ENCODE results near the gene ICOS.

DNA sequence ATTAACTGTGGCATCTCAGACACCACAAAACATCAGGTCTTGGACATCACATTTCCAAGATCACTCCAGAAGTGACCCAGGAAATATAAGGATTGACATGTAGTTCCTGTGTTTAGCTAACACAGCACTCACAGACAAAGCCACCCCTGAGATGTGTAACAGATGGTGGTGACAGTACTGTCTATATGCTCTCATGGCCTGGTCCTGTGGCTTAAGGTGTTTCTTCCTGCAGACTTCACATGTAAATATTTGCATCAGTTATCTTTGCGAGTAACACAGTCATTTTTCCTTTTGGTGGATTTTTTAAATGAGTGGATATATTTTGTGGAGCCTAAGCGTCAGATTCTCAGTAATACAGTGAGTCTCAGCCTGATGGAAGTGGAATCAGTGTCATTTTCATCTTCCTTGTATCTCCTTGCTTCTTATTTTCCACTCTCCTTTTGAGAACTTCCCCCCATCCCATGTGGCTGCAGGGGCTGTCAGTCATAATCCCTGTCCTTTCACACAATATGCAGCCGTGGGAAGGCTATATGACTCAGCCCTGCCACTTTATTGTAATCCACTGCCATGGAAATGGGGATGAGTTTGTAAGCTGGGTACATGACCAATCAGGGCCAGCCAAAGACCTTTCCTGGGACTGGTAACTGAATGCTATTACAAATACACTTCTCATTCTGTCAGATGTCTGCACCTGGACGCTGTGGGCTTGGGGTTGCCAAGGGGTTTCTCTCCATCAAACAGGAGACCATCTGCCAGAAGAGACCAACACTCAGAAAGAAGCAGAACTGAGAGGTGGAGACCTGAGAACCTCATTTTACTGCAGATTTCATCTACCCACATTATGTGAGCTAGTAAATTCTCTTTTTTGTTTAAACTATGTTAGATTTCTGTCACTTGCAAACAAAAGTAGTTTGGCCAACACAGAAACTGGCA lies 74.3 kb downstream of the ICOS start:
- TF ChIP-seq, protein P1, sequence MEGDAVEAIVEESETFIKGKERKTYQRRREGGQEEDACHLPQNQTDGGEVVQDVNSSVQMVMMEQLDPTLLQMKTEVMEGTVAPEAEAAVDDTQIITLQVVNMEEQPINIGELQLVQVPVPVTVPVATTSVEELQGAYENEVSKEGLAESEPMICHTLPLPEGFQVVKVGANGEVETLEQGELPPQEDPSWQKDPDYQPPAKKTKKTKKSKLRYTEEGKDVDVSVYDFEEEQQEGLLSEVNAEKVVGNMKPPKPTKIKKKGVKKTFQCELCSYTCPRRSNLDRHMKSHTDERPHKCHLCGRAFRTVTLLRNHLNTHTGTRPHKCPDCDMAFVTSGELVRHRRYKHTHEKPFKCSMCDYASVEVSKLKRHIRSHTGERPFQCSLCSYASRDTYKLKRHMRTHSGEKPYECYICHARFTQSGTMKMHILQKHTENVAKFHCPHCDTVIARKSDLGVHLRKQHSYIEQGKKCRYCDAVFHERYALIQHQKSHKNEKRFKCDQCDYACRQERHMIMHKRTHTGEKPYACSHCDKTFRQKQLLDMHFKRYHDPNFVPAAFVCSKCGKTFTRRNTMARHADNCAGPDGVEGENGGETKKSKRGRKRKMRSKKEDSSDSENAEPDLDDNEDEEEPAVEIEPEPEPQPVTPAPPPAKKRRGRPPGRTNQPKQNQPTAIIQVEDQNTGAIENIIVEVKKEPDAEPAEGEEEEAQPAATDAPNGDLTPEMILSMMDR (IDR thresholded peaks at IDR 0.05): no peak
- TF ChIP-seq POLR2AphosphoS5 (IDR thresholded peaks at IDR 0.05): no peak
- TF ChIP-seq EP300 (IDR thresholded peaks at IDR 0.05; ENCODE audit: low read depth): no peak
- TF ChIP-seq POLR2A (IDR thresholded peaks at IDR 0.05): no peak
